Fibroblast of lung (primary cell): ENCODE measurements around the gene C11orf97. TPM values are rescaled to one million over a fixed set of nuclear protein-coding genes. Genes with fewer than 3 reads are reported as not detected.
A peak's percentile ranks its signal among the peaks of the same experiment; 100 is the strongest.

Experiments used
- DNase-seq, 2 donors: peaks; one replicate each; pipeline versions ENCODE4 v3.0.0 to v3.0.0-alpha.2; 2010; ENCODE audit warnings: low read depth in 2 of 2
- H2AFZ ChIP-seq: 2 replicates; pipeline ENCODE4 v1.5.1; 2012; ENCODE audit warnings: low read length, control low read depth, inconsistent platforms
- H3K27ac ChIP-seq: 2 replicates; pipeline ENCODE4 v1.5.1; 2011; ENCODE audit warnings: low read length, control low read depth; ENCODE audit not compliant: insufficient read depth
- H3K27me3 ChIP-seq: 2 replicates; pipeline ENCODE4 v1.5.1; 2011; ENCODE audit warnings: mild to moderate bottlenecking, low read length; ENCODE audit not compliant: control insufficient read depth, insufficient read depth
- H3K36me3 ChIP-seq: 2 replicates; pipeline ENCODE4 v1.5.1; 2011; ENCODE audit warnings: low read length; ENCODE audit not compliant: control insufficient read depth, insufficient read depth
- H3K4me1 ChIP-seq: 2 replicates; pipeline ENCODE4 v1.5.1; 2011; ENCODE audit warnings: low read length; ENCODE audit not compliant: control insufficient read depth, insufficient read depth; ENCODE audit errors: extremely low read depth
- H3K4me2 ChIP-seq: 2 replicates; pipeline ENCODE4 v1.5.1; 2011; ENCODE audit warnings: low read length, control low read depth; ENCODE audit not compliant: insufficient read depth; ENCODE audit errors: extremely low read depth
- H3K4me3 ChIP-seq, 4 experiments: fragments of 200-600 bp in 1 of 4; sonication (generic) in 1 of 4; replicated peaks in 1 of 4; 2 replicates each; pipeline ENCODE4 v1.5.1; 2011 to 2016; ENCODE audit warnings: low read length in 4 of 4, low read depth in 3 of 4, mild to moderate bottlenecking in 3 of 4, control low read depth in 2 of 4, inconsistent platforms in 1 of 4, mixed read lengths in 1 of 4; ENCODE audit not compliant: insufficient read depth in 1 of 4; ENCODE audit errors: control extremely low read depth in 1 of 4
- H3K79me2 ChIP-seq: 2 replicates; pipeline ENCODE4 v1.5.1; 2012; ENCODE audit warnings: mild to moderate bottlenecking, low read length, inconsistent platforms; ENCODE audit not compliant: control insufficient read depth, insufficient read depth
- H3K9ac ChIP-seq: 2 replicates; pipeline ENCODE4 v1.5.1; 2011; ENCODE audit warnings: mild to moderate bottlenecking, low read length, control low read depth; ENCODE audit not compliant: insufficient read depth
- H3K9me3 ChIP-seq: 2 replicates; pipeline ENCODE4 v1.5.1; 2012; ENCODE audit warnings: low read depth, low read length; ENCODE audit not compliant: control insufficient read depth, insufficient read depth
- H4K20me1 ChIP-seq: 2 replicates; pipeline ENCODE4 v1.5.1; 2011; ENCODE audit warnings: low read length; ENCODE audit not compliant: control insufficient read depth, insufficient read depth; ENCODE audit errors: extremely low read depth
- CTCF ChIP-seq, 2 donors: IDR thresholded peaks in 1 of 2; conservative IDR thresholded peaks in 1 of 2; 1 replicate in 1 of 2; 2 replicates in 1 of 2; pipeline ENCODE4 v1.5.1; 2011 to 2012; ENCODE audit warnings: low read length in 2 of 2, control low read depth in 1 of 2, inconsistent platforms in 1 of 2, low read depth in 1 of 2, mild to moderate bottlenecking in 1 of 2
- EZH2 ChIP-seq: IDR thresholded peaks from 2 replicates; pipeline ENCODE4 v1.5.1; 2012; ENCODE audit warnings: low read length, control low read depth, mild to moderate bottlenecking; ENCODE audit errors: missing control alignments
- polyA plus RNA-seq, 2 donors: library from polyadenylated mRNA; depleted of rRNA in 1 of 2; stranded (reverse) in 1 of 2; unstranded in 1 of 2; fragments of >200 nt; gene quantifications; 2 replicates each; pipeline ENCODE4 v1.2.1, GENCODE V29; 2011 to 2012; ENCODE audit warnings: missing spikeins in 1 of 2
- total RNA-seq: library from RNA; depleted of rRNA; stranded (reverse); fragments of >200 nt; gene quantifications from 2 replicates; pipeline ENCODE4 v1.2.1, GENCODE V29; 2014

Gene C11orf97
- total and polyA plus RNA-seq, 2 donors (not counting 1 experiment from before 2014, with no cell fraction given): not detected

- Histone ChIP-seq H3K27ac (peak within 1 kb of the TSS; percentile 81), H3K27me3 (no peaks in the 10 kb centered on the region), H3K4me1 (peaks cover 2% of the 10 kb centered on the region), H3K79me2 (peaks cover 10% of the 10 kb centered on the region), H2AFZ (peak within 1 kb of the TSS; percentile 88), H3K4me3 (peak within 1 kb of the TSS; percentile 90 to 95 (median 93)), H3K36me3 (peaks cover 4% of the 10 kb centered on the region), H3K9me3 (no peaks in the 10 kb centered on the region), H3K4me2 (peak within 1 kb of the TSS; percentile 92), H4K20me1 (no peaks in the 10 kb centered on the region), H3K9ac (peak within 1 kb of the TSS; percentile 86)
- TF ChIP-seq EZH2: no peak
- peak; percentile 98 for DNase-seq
Observed at GRCh38 chr11:94493281-94494125, 18.8 kb upstream of the C11orf97 start, which contains the start of the genes ANKRD49 and MRE11. Gene ANKRD49 (plus strand): TSS chr11:94493984. CDS start chr11:94496694, 2,710 bp downstream. Gene MRE11 (minus strand): TSS chr11:94493844. CDS start chr11:94492801, 1,043 bp downstream.

GRCh38 chr11:94494126-94494680 is 18.1 kb upstream of the C11orf97 start:
- Histone ChIP-seq H3K27ac (peak overlapping the region; percentile 81), H4K20me1 (no peaks in the 10 kb centered on the region)
- TF ChIP-seq EZH2 (no peak), CTCF (conservative IDR thresholded peaks at IDR 0.05 in 1 of 2, IDR thresholded peaks at IDR 0.05 in 1 of 2; ENCODE audit: low read depth in 1 of 2, low read length in 2 of 2) (no peak)

GRCh38 chr11:94500181-94500580 is 12.1 kb upstream of the C11orf97 start:
- no peak for DNase-seq
- TF ChIP-seq EZH2 (no peak), CTCF (conservative IDR thresholded peaks at IDR 0.05 in 1 of 2, IDR thresholded peaks at IDR 0.05 in 1 of 2; ENCODE audit: low read depth in 1 of 2, low read length in 2 of 2) (no peak)
- Histone ChIP-seq H3K4me2 (no peak overlapping the region), H2AFZ (no peak overlapping the region), H3K4me3 (no peak overlapping the region), H3K27me3 (no peaks in the 10 kb centered on the region), H3K36me3 (peaks cover 8% of the 10 kb centered on the region), H4K20me1 (no peaks in the 10 kb centered on the region), H3K9me3 (no peaks in the 10 kb centered on the region), H3K27ac (no peak overlapping the region), H3K9ac (no peak overlapping the region), H3K4me1 (peaks cover 2% of the 10 kb centered on the region), H3K79me2 (no peaks in the 10 kb centered on the region)

More at GRCh38 chr11:94494126-94494680, 18.1 kb upstream of the C11orf97 start:
- no peak for DNase-seq
- H3K4me3 ChIP-seq: peak overlapping the region; percentile 90 to 95 (median 93)
- H3K36me3 ChIP-seq: peaks cover 4% of the 10 kb centered on the region
- H3K9ac ChIP-seq: peak overlapping the region; percentile 86
- H2AFZ ChIP-seq: peak overlapping the region; percentile 79
- H3K4me1 ChIP-seq: peaks cover 2% of the 10 kb centered on the region
- no peaks in the 10 kb centered on the region for H3K27me3 ChIP-seq
- H3K79me2 ChIP-seq: peaks cover 10% of the 10 kb centered on the region
- no peaks in the 10 kb centered on the region for H3K9me3 ChIP-seq
- peak overlapping the region; percentile 77 for H3K4me2 ChIP-seq
